LNCaP clone FGC (cell line): ENCODE data around the gene SNCB.
A peak's percentile ranks its signal among the peaks of the same experiment; 100 is the strongest.

Experiments
- DNase-seq: peaks from one replicate; pipeline ENCODE4 v3.0.0-alpha.2; 2011; ENCODE audit warnings: low read depth
- H3K4me3 ChIP-seq: 2 replicates; pipeline ENCODE4 v1.5.1; 2011; ENCODE audit warnings: mild to moderate bottlenecking, low read depth, low read length, control low read depth
- CTCF ChIP-seq: IDR thresholded peaks from 2 replicates; pipeline ENCODE4 v1.5.1; 2012; ENCODE audit warnings: mild to moderate bottlenecking; ENCODE audit not compliant: control insufficient read depth, insufficient read depth; ENCODE audit errors: extremely low read depth

SNCB gene

GRCh38 chr5:176660530-176660859, 30.2 kb upstream of the SNCB start:
- H3K4me3 ChIP-seq = no peak overlapping the region
- DNase-seq = no peak
- TF ChIP-seq CTCF = no peak

- DNase-seq = no peak
- H3K4me3 ChIP-seq = no peak overlapping the region
- no peak for TF ChIP-seq CTCF
These were observed 29.6 kb upstream of the SNCB start for GRCh38 chr5:176659860-176660461.

GRCh38 chr5:176659512-176659839, 29.1 kb upstream of the SNCB start:
- TF ChIP-seq CTCF = no peak
- no peak for DNase-seq
- H3K4me3 ChIP-seq = no peak overlapping the region

- no peak overlapping the region for H3K4me3 ChIP-seq
- no peak for TF ChIP-seq CTCF
- DNase-seq = no peak
These were observed 28.6 kb upstream of the SNCB start for GRCh38 chr5:176658817-176659511.

GRCh38 chr5:176658007-176658599, 27.8 kb upstream of the SNCB start:
- peak; percentile 95 for TF ChIP-seq CTCF
- no peak overlapping the region for H3K4me3 ChIP-seq
- no peak for DNase-seq

- H3K4me3 ChIP-seq = no peak overlapping the region
- DNase-seq = no peak
- TF ChIP-seq CTCF = no peak
These were observed 26.2 kb upstream of the SNCB start for GRCh38 chr5:176656467-176656990.
